HEK293 (cell line): ENCODE measurements around the gene CRYBB3.

Experiments used
- ZNF133 ChIP-seq: fragments of 450-650 bp; formaldehyde crosslinking; IDR thresholded peaks from 2 replicates; pipeline ENCODE4 v1.5.1; 2016; ENCODE audit warnings: missing biosample characterization, missing genetic modification characterization
- ZNF274 ChIP-seq, 2 experiments: fragments of 200-500 bp in 1 of 2; fragments of 450-650 bp in 1 of 2; sonication (Bioruptor generic) in 1 of 2; formaldehyde crosslinking in 1 of 2; IDR thresholded peaks; 2 replicates each; pipeline versions ENCODE4 v1.5.1 to v1.6.1; 2014 to 2016; ENCODE audit warnings: borderline replicate concordance in 1 of 2, inconsistent platforms in 1 of 2, low read length in 1 of 2, missing biosample characterization in 1 of 2, missing genetic modification characterization in 1 of 2
- ZNF341 ChIP-seq: fragments of 450-650 bp; formaldehyde crosslinking; IDR thresholded peaks from 2 replicates; pipeline ENCODE4; 2016; ENCODE audit warnings: low read depth, missing biosample characterization, missing genetic modification characterization
- TF ChIP-seq, protein P1 (sequence below): fragments of 450-650 bp; formaldehyde crosslinking; optimal IDR thresholded peaks from 2 replicates; pipeline ENCODE3; 2016; ENCODE audit warnings: missing biosample characterization, mild to moderate bottlenecking, missing genetic modification characterization
- TF ChIP-seq, protein P2 (sequence below): fragments of 450-650 bp; formaldehyde crosslinking; IDR thresholded peaks from 2 replicates; pipeline ENCODE4 v1.5.1; 2017; ENCODE audit warnings: missing biosample characterization, missing genetic modification characterization
- TF ChIP-seq, protein P3 (sequence below): fragments of 450-650 bp; formaldehyde crosslinking; IDR thresholded peaks from 2 replicates; pipeline ENCODE4 v1.5.1; 2016; ENCODE audit warnings: missing biosample characterization, missing genetic modification characterization
- TF ChIP-seq, protein P4 (sequence below): fragments of 450-650 bp; formaldehyde crosslinking; IDR thresholded peaks from 2 replicates; pipeline ENCODE4 v1.5.1; 2016; ENCODE audit warnings: missing biosample characterization, missing genetic modification characterization
- TF ChIP-seq, protein P5 (sequence below): fragments of 450-650 bp; formaldehyde crosslinking; conservative IDR thresholded peaks from 2 replicates; pipeline ENCODE4 v1.5.1; 2016; ENCODE audit warnings: low read depth, missing biosample characterization, missing genetic modification characterization
- TF ChIP-seq, protein P6 (sequence below): sonication (generic); formaldehyde crosslinking; IDR thresholded peaks from 2 replicates; pipeline ENCODE4 v1.8.1; 2022; ENCODE audit warnings: mild to moderate bottlenecking, moderate library complexity, missing genetic modification reagents

DNA sequence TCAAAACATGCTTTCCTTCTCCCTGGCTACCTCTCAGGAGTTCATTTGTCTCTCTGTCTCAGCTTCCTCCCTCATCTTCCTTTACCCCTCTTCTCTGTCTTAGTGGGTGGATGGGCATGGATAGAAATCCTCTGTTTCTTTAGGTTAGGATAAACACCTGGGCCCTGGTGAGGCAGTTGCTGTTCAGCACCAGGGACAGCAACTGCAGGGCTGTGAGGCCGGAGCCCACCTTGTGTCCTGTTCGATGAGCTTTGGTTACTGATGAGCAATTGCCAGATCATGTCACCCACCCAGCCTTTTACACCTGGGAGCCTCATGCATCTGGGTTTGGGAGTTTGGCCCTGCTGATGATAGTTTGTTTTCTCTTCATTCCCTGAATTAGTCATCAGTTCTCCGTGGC lies 6.1 kb upstream of the CRYBB3 start:
- TF ChIP-seq, protein P1, sequence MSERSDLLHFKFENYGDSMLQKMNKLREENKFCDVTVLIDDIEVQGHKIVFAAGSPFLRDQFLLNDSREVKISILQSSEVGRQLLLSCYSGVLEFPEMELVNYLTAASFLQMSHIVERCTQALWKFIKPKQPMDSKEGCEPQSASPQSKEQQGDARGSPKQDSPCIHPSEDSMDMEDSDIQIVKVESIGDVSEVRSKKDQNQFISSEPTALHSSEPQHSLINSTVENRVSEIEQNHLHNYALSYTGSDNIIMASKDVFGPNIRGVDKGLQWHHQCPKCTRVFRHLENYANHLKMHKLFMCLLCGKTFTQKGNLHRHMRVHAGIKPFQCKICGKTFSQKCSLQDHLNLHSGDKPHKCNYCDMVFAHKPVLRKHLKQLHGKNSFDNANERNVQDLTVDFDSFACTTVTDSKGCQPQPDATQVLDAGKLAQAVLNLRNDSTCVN (tag by site-specific recombination), result no peak
- TF ChIP-seq, protein P2, sequence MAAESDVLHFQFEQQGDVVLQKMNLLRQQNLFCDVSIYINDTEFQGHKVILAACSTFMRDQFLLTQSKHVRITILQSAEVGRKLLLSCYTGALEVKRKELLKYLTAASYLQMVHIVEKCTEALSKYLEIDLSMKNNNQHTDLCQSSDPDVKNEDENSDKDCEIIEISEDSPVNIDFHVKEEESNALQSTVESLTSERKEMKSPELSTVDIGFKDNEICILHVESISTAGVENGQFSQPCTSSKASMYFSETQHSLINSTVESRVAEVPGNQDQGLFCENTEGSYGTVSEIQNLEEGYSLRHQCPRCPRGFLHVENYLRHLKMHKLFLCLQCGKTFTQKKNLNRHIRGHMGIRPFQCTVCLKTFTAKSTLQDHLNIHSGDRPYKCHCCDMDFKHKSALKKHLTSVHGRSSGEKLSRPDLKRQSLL (tag by site-specific recombination), result no peak
- TF ChIP-seq ZNF133 (tag by site-specific recombination), result no peak
- TF ChIP-seq, protein P3, sequence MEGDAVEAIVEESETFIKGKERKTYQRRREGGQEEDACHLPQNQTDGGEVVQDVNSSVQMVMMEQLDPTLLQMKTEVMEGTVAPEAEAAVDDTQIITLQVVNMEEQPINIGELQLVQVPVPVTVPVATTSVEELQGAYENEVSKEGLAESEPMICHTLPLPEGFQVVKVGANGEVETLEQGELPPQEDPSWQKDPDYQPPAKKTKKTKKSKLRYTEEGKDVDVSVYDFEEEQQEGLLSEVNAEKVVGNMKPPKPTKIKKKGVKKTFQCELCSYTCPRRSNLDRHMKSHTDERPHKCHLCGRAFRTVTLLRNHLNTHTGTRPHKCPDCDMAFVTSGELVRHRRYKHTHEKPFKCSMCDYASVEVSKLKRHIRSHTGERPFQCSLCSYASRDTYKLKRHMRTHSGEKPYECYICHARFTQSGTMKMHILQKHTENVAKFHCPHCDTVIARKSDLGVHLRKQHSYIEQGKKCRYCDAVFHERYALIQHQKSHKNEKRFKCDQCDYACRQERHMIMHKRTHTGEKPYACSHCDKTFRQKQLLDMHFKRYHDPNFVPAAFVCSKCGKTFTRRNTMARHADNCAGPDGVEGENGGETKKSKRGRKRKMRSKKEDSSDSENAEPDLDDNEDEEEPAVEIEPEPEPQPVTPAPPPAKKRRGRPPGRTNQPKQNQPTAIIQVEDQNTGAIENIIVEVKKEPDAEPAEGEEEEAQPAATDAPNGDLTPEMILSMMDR (tag by site-specific recombination), result no peak
- TF ChIP-seq ZNF274 (IDR thresholded peaks at IDR 0.05; ENCODE audit: low read length), result no peak
- TF ChIP-seq ZNF274 (tag by site-specific recombination; IDR thresholded peaks at IDR 0.05; ENCODE audit: borderline replicate concordance), result no peak
- no peak for TF ChIP-seq ZNF341 (tag by site-specific recombination)
- TF ChIP-seq, protein P4, sequence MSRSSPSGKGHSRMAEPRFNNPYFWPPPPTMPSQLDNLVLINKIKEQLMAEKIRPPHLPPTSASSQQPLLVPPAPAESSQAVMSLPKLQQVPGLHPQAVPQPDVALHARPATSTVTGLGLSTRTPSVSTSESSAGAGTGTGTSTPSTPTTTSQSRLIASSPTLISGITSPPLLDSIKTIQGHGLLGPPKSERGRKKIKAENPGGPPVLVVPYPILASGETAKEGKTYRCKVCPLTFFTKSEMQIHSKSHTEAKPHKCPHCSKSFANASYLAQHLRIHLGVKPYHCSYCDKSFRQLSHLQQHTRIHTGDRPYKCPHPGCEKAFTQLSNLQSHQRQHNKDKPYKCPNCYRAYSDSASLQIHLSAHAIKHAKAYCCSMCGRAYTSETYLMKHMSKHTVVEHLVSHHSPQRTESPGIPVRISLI (tag by site-specific recombination), result no peak
- TF ChIP-seq, protein P5, sequence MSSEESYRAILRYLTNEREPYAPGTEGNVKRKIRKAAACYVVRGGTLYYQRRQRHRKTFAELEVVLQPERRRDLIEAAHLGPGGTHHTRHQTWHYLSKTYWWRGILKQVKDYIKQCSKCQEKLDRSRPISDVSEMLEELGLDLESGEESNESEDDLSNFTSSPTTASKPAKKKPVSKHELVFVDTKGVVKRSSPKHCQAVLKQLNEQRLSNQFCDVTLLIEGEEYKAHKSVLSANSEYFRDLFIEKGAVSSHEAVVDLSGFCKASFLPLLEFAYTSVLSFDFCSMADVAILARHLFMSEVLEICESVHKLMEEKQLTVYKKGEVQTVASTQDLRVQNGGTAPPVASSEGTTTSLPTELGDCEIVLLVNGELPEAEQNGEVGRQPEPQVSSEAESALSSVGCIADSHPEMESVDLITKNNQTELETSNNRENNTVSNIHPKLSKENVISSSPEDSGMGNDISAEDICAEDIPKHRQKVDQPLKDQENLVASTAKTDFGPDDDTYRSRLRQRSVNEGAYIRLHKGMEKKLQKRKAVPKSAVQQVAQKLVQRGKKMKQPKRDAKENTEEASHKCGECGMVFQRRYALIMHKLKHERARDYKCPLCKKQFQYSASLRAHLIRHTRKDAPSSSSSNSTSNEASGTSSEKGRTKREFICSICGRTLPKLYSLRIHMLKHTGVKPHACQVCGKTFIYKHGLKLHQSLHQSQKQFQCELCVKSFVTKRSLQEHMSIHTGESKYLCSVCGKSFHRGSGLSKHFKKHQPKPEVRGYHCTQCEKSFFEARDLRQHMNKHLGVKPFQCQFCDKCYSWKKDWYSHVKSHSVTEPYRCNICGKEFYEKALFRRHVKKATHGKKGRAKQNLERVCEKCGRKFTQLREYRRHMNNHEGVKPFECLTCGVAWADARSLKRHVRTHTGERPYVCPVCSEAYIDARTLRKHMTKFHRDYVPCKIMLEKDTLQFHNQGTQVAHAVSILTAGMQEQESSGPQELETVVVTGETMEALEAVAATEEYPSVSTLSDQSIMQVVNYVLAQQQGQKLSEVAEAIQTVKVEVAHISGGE (tag by site-specific recombination), result no peak
- TF ChIP-seq, protein P6, sequence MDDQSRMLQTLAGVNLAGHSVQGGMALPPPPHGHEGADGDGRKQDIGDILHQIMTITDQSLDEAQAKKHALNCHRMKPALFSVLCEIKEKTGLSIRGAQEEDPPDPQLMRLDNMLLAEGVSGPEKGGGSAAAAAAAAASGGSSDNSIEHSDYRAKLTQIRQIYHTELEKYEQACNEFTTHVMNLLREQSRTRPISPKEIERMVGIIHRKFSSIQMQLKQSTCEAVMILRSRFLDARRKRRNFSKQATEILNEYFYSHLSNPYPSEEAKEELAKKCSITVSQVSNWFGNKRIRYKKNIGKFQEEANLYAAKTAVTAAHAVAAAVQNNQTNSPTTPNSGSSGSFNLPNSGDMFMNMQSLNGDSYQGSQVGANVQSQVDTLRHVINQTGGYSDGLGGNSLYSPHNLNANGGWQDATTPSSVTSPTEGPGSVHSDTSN (CRISPR knock-in tag), result no peak
